PC-9 (cell line): ENCODE results near the gene WDR93. TPM values are rescaled to one million over a fixed set of nuclear protein-coding genes. Genes with fewer than 3 reads are reported as not detected.

Experiments
- BruUV-seq: library from RNA; stranded (reverse); fragments of 400-500 nt; replicated peaks from 2 replicates; lab custom pipeline; 2021; lab: Mats Ljungman, UMichigan
- CTCF ChIA-PET: fragments of 300-600 bp; sonication (Branson Sonifier 250); formaldehyde crosslinking; loops from one replicate; lab custom pipeline; 2022; ENCODE audit warnings: antibody characterized with exemption; lab: Charles Lee
- POLR2A ChIA-PET: fragments of 300-600 bp; sonication (Branson Sonifier 250); formaldehyde crosslinking; loops from one replicate; lab custom pipeline; 2022; ENCODE audit warnings: antibody characterized with exemption; ENCODE audit not compliant: unreplicated experiment; lab: Charles Lee
- DNase-seq, 2 experiments: peaks; one replicate each; pipeline versions ENCODE4 v3.0.0 to v3.0.0-alpha.2; 2015 to 2022; ENCODE audit warnings: mixed read lengths in 1 of 2
- H2AFZ ChIP-seq: fragments of 200-600 bp; sonication (generic); 2 replicates; pipeline ENCODE4 v1.8.1; 2017; ENCODE audit warnings: antibody characterized with exemption
- H3F3A ChIP-seq: fragments of 200-600 bp; sonication (generic); 2 replicates; pipeline ENCODE4 v1.8.1; 2017; ENCODE audit warnings: antibody characterized with exemption, mild to moderate bottlenecking, low read depth; ENCODE audit not compliant: insufficient read depth
- H3K27ac ChIP-seq: fragments of 200-600 bp; sonication (generic); 2 replicates; pipeline ENCODE4 v1.6.1; 2016; ENCODE audit warnings: mixed run types
- H3K27me3 ChIP-seq: fragments of 200-600 bp; sonication (generic); 2 replicates; pipeline ENCODE4 v1.6.1; 2016; ENCODE audit warnings: low read depth, mixed run types; ENCODE audit not compliant: insufficient read depth
- H3K36me3 ChIP-seq: fragments of 200-600 bp; sonication (generic); 2 replicates; pipeline ENCODE4 v1.6.1; 2016; ENCODE audit warnings: low read depth, mixed run types
- H3K4me1 ChIP-seq: fragments of 200-600 bp; sonication (generic); replicated peaks from 2 replicates; pipeline ENCODE4 v1.6.1; 2016; ENCODE audit warnings: mixed run types; ENCODE audit not compliant: insufficient read depth
- H3K4me2 ChIP-seq: fragments of 200-600 bp; sonication (generic); 2 replicates; pipeline ENCODE4 v1.6.1; 2017; ENCODE audit warnings: mixed run types
- H3K4me3 ChIP-seq: fragments of 200-600 bp; sonication (generic); 2 replicates; pipeline ENCODE4 v1.6.1; 2016; ENCODE audit warnings: mixed run types
- H3K79me2 ChIP-seq: fragments of 200-600 bp; sonication (generic); 2 replicates; pipeline ENCODE4 v1.6.1; 2017; ENCODE audit warnings: low read depth, mixed run types
- H3K9me2 ChIP-seq: fragments of 200-600 bp; sonication (generic); 2 replicates; pipeline ENCODE4 v1.8.1; 2017; ENCODE audit warnings: mild to moderate bottlenecking; ENCODE audit not compliant: insufficient read depth
- H3K9me3 ChIP-seq: fragments of 200-600 bp; sonication (generic); 2 replicates; pipeline ENCODE4 v1.8.1; 2016; ENCODE audit warnings: low read depth; ENCODE audit not compliant: insufficient read depth
- H4K20me1 ChIP-seq: fragments of 200-600 bp; sonication (generic); 2 replicates; pipeline ENCODE4 v1.8.1; 2017; ENCODE audit not compliant: insufficient read depth
- EZH2 ChIP-seq: fragments of 200-600 bp; sonication (generic); IDR thresholded peaks from 2 replicates; pipeline ENCODE4 v1.8.0; 2017; ENCODE audit warnings: antibody characterized with exemption, low read depth
- intact Hi-C: fragments of 100-400 bp; cut with micrococcal nuclease; formaldehyde crosslinking; loops from one replicate; pipeline ENCODE4 v1.10.0; 2022; ENCODE audit not compliant: unreplicated experiment
- total RNA-seq: library from RNA; stranded (reverse); gene quantifications from 2 replicates; pipeline ENCODE4 v1.2.3, GENCODE V29; 2021
- TF ChIP-seq, protein P1 (sequence below): fragments of 200-600 bp; sonication (generic); conservative IDR thresholded peaks from 2 replicates; pipeline ENCODE4 v1.6.1; 2017; ENCODE audit warnings: mixed run types, antibody characterized with exemption, mild to moderate bottlenecking, moderate library complexity

Gene WDR93
- total RNA-seq, 1 experiment from 2014 or later, result 1.8 TPM

DNA sequence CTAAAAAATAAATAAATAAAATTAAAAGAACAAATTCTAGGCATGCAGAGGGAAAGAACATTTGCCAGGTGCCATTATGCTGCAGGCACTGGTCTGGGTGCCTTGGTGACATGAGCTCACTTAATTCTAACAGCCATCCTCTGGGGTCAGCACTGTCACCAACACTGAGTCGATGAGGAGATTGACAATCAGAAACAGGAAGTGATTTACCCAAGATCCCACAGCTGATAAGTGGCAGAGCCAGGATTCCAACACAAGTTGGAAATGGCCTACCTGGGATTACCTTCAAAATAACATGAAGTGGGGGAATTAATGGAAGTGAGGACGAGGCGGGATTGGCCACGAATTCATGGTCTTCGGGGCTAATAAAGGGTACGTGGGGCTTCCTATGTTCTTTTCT lies 15.0 kb upstream of the WDR93 start:
- H3K9me3 ChIP-seq, result no peaks in the 10 kb centered on the region
- TF ChIP-seq EZH2, result no peak
- TF ChIP-seq, protein P1, sequence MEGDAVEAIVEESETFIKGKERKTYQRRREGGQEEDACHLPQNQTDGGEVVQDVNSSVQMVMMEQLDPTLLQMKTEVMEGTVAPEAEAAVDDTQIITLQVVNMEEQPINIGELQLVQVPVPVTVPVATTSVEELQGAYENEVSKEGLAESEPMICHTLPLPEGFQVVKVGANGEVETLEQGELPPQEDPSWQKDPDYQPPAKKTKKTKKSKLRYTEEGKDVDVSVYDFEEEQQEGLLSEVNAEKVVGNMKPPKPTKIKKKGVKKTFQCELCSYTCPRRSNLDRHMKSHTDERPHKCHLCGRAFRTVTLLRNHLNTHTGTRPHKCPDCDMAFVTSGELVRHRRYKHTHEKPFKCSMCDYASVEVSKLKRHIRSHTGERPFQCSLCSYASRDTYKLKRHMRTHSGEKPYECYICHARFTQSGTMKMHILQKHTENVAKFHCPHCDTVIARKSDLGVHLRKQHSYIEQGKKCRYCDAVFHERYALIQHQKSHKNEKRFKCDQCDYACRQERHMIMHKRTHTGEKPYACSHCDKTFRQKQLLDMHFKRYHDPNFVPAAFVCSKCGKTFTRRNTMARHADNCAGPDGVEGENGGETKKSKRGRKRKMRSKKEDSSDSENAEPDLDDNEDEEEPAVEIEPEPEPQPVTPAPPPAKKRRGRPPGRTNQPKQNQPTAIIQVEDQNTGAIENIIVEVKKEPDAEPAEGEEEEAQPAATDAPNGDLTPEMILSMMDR, result no peak
- no peaks in the 10 kb centered on the region for H4K20me1 ChIP-seq
- ChIA-PET POLR2A (no interaction called here), CTCF (no interaction called here)
- H2AFZ ChIP-seq, result no peak overlapping the region
- BruUV-seq, result no TSS peak
- no peak overlapping the region for H3K27ac ChIP-seq
- H3K79me2 ChIP-seq, result no peaks in the 10 kb centered on the region
- no peaks in the 10 kb centered on the region for H3K9me2 ChIP-seq
- no peaks in the 10 kb centered on the region for H3K27me3 ChIP-seq
- H3F3A ChIP-seq, result peaks cover 7% of the 10 kb centered on the region
- peaks cover 17% of the 10 kb centered on the region for H3K4me1 ChIP-seq
- intact Hi-C loops, result no loop called here
- no peak for DNase-seq
- H3K4me3 ChIP-seq, result no peak overlapping the region
- H3K4me2 ChIP-seq, result no peak overlapping the region
- no peaks in the 10 kb centered on the region for H3K36me3 ChIP-seq

DNA sequence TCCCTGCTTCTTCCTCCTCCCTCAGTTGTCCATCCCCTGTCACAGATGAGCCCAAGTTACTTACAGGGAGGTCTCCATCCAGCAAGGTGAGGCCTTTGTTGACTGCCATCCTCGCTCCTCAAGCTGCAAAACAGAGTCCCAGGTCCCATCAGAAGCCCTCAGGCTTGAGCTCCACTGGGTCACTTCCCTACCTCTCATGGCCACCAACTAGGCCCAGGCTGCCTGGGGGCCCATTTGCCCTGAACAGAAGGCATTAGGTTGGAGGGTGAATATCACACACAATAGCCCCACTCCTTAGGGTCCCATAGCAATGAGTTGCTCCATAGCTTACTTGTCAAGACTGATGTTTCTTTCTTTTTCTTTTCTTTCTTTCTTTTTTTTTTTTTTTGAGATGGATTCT lies 13.2 kb upstream of the WDR93 start:
- no peak for DNase-seq
- CTCF ChIA-PET, result no interaction called here
- Histone ChIP-seq H3K9me3 (no peaks in the 10 kb centered on the region), H3K4me3 (no peak overlapping the region), H3F3A (peaks cover 14% of the 10 kb centered on the region), H3K27me3 (no peaks in the 10 kb centered on the region), H3K9me2 (no peaks in the 10 kb centered on the region), H3K79me2 (no peaks in the 10 kb centered on the region), H2AFZ (no peak overlapping the region), H3K27ac (no peak overlapping the region), H4K20me1 (no peaks in the 10 kb centered on the region), H3K4me2 (no peak overlapping the region), H3K4me1 (peaks cover 26% of the 10 kb centered on the region), H3K36me3 (no peaks in the 10 kb centered on the region)
- POLR2A ChIA-PET, result no interaction called here
- BruUV-seq, result no TSS peak
- intact Hi-C loops, result no loop called here
- TF ChIP-seq EZH2, result no peak
- TF ChIP-seq, protein P1, result no peak

DNA sequence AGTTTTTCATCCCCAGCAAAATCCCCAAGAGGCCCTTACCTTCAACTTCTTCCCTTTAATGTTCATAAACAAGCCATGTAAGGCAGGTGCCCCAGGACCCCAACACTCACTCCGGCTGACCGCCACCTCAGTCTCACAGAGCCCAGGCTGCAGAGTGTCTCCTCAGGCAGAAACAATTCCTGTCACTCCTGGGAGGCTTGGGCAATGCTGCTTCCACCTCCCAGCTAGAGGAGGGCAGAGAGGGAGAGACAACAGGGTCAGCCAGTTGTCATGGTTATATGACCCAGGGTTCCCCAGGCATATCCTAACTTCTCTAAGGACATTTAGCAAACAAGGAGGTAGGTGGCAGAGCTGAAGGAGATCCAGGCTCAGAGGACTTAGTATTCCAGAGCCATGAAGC lies 11.4 kb upstream of the WDR93 start, which contains the start of gene PLIN1:
PLIN1 (minus strand) TSS at position 156 of the 400 bp plus-strand sequence. CDS start 1,878 bp downstream, outside the sequence.
- H3K4me2 ChIP-seq, result peak within 1 kb of the TSS; percentile 49
- CTCF ChIA-PET, result interaction anchor here (0.6 kb wide), 1 partner anchor 65 kb away, joined by 4 read pairs; no protein-coding TSS in a partner anchor

More for the DNA sequence above, 11.4 kb upstream of the WDR93 start, which contains the start of gene PLIN1:
- Histone ChIP-seq H3F3A (peaks cover 14% of the 10 kb centered on the region), H2AFZ (no peak within 1 kb of the TSS), H3K36me3 (0 out of 2 replicates have a peak, but pooled peaks cover 13% of the 10 kb centered on the region), H4K20me1 (no peaks in the 10 kb centered on the region), H3K9me2 (no peaks in the 10 kb centered on the region), H3K79me2 (no peaks in the 10 kb centered on the region), H3K4me3 (no peak within 1 kb of the TSS), H3K4me1 (peaks cover 26% of the 10 kb centered on the region), H3K9me3 (no peaks in the 10 kb centered on the region), H3K27me3 (no peaks in the 10 kb centered on the region), H3K27ac (peak within 1 kb of the TSS; percentile 50)
- DNase-seq, result no peak
- POLR2A ChIA-PET, result no interaction called here
- intact Hi-C loops, result no loop called here
- no TSS peak for BruUV-seq
- TF ChIP-seq, protein P1, result no peak
- TF ChIP-seq EZH2, result no peak
